ENCODE results near the gene GALNS. TPM values are rescaled to one million over a fixed set of nuclear protein-coding genes. Genes with fewer than 3 reads are reported as not detected.

The GALNS gene
- total and polyA plus RNA-seq, 9 donors, result 14.0 to 40.4 (median 21.6) TPM

- WGBS, 3 donors, result 86 to 90% (median 88%) methylated on average over 8 to 9 of the region's 9 CpGs
- H3K27me3 ChIP-seq, result no peaks in the 10 kb centered on the region
- no peak for DNase-seq
- intact Hi-C loops (cut with DNase I), result no loop called here
- H3K4me1 ChIP-seq (ENCODE audit: insufficient read depth), result peaks cover 24% of the 10 kb centered on the region
- H3K9me3 ChIP-seq, result no peaks in the 10 kb centered on the region
- no peaks in the 10 kb centered on the region for H3K36me3 ChIP-seq
- H3K27ac ChIP-seq, result no peak overlapping the region
- no peak overlapping the region for H3K4me3 ChIP-seq
- no peak for TF ChIP-seq POLR2A (IDR thresholded peaks at IDR 0.05)
- TF ChIP-seq EP300 (IDR thresholded peaks at IDR 0.05), result no peak
- no peak for TF ChIP-seq CTCF (IDR thresholded peaks at IDR 0.05)
These were observed 91.8 kb downstream of the GALNS start for GRCh38 chr16:88764913-88765349.

- no peak for TF ChIP-seq EP300 (IDR thresholded peaks at IDR 0.05)
- no peak for TF ChIP-seq CTCF (IDR thresholded peaks at IDR 0.05)
- no peak for TF ChIP-seq POLR2A (IDR thresholded peaks at IDR 0.05)
- Histone ChIP-seq H3K36me3 (no peaks in the 10 kb centered on the region), H3K27me3 (no peaks in the 10 kb centered on the region), H3K27ac (no peak overlapping the region), H3K9me3 (no peaks in the 10 kb centered on the region), H3K4me1 (ENCODE audit: insufficient read depth) (peaks cover 23% of the 10 kb centered on the region), H3K4me3 (no peak overlapping the region)
- intact Hi-C loops (cut with DNase I), result no loop called here
- DNase-seq, result no peak
- WGBS, 3 donors, result 90 to 94% (median 92%) methylated on average over 19 of the region's 19 CpGs
These were observed 92.7 kb downstream of the GALNS start for GRCh38 chr16:88764080-88764479.

Other genes starting within 250 kb of the GALNS start
- gene IL17C, start 218.4 kb downstream of the GALNS start, total RNA-seq, result not detected
- not detected for gene IL17C, start 218.4 kb downstream of the GALNS start, polyA plus RNA-seq
- 100 to 1,000 TPM in 1 of 7 donors, 10 to 100 TPM in 6; 17.5 to 244 (median 63.0) TPM for gene CYBA, start 205.9 kb downstream of the GALNS start, total RNA-seq
- gene CYBA, start 205.9 kb downstream of the GALNS start, polyA plus RNA-seq, result 10 to 100 TPM in 1 of 2 donors, 1 to 10 TPM in 1; 6.5 to 51.5 TPM
- gene MVD, start 193.9 kb downstream of the GALNS start, total RNA-seq, result 100 to 1,000 TPM in 1 of 7 donors, 10 to 100 TPM in 5, 1 to 10 TPM in 1; 9.1 to 135 (median 20.9) TPM
- gene MVD, start 193.9 kb downstream of the GALNS start, polyA plus RNA-seq, result 10 to 100 TPM in 1 of 2 donors, 1 to 10 TPM in 1; 9.2 to 22.6 TPM
- gene SNAI3, start 170.4 kb downstream of the GALNS start, total RNA-seq, result 1 to 10 TPM in 1 of 7 donors, under 1 TPM in 3, not detected in 3; 0.12 to 1.0 (median 0.25) TPM
- gene SNAI3, start 170.4 kb downstream of the GALNS start, polyA plus RNA-seq, result under 1 TPM in 1 of 2 donors, not detected in 1; 0.28 TPM
- gene RNF166, start 150.5 kb downstream of the GALNS start, total RNA-seq, result 10 to 100 TPM; 17.3 to 26.5 (median 22.2) TPM
- 10 to 100 TPM in 1 of 2 donors, 1 to 10 TPM in 1; 4.7 to 14.0 TPM for gene RNF166, start 150.5 kb downstream of the GALNS start, polyA plus RNA-seq
- 10 to 100 TPM in 6 of 7 donors, 1 to 10 TPM in 1; 8.2 to 36.5 (median 20.5) TPM for gene CTU2, start 150.4 kb downstream of the GALNS start, total RNA-seq
- 10 to 100 TPM in 1 of 2 donors, under 1 TPM in 1; 0.45 to 12.9 TPM for gene CTU2, start 150.4 kb downstream of the GALNS start, polyA plus RNA-seq
- 10 to 100 TPM; 27.8 to 93.5 (median 49.1) TPM for gene PIEZO1, start 71.7 kb downstream of the GALNS start, total RNA-seq
- 10 to 100 TPM; 13.0 to 62.1 TPM for gene PIEZO1, start 71.7 kb downstream of the GALNS start, polyA plus RNA-seq
- gene CDT1, start 53.2 kb downstream of the GALNS start, total RNA-seq, result 1 to 10 TPM in 4 of 7 donors, under 1 TPM in 2, not detected in 1; 0.66 to 3.2 (median 1.5) TPM
- under 1 TPM; 0.18 to 0.56 TPM for gene CDT1, start 53.2 kb downstream of the GALNS start, polyA plus RNA-seq
- 100 to 1,000 TPM in 2 of 7 donors, 10 to 100 TPM in 5; 51.3 to 150 (median 74.1) TPM for gene APRT, start 45.0 kb downstream of the GALNS start, total RNA-seq
- 10 to 100 TPM; 12.7 to 76.9 TPM for gene APRT, start 45.0 kb downstream of the GALNS start, polyA plus RNA-seq
- gene TRAPPC2L, start 180 bp upstream of the GALNS start, total RNA-seq, result 10 to 100 TPM; 37.2 to 65.7 (median 56.3) TPM
- 100 to 1,000 TPM in 1 of 2 donors, 10 to 100 TPM in 1; 58.6 to 101 TPM for gene TRAPPC2L, start 180 bp upstream of the GALNS start, polyA plus RNA-seq
- gene PABPN1L, start 9.7 kb upstream of the GALNS start, total RNA-seq, result not detected
- gene PABPN1L, start 9.7 kb upstream of the GALNS start, polyA plus RNA-seq, result under 1 TPM in 1 of 2 donors, not detected in 1; 0.25 TPM
- 1 to 10 TPM in 3 of 7 donors, under 1 TPM in 3, not detected in 1; 0.53 to 2.8 (median 0.96) TPM for gene CBFA2T3, start 120.3 kb upstream of the GALNS start, total RNA-seq
- gene CBFA2T3, start 120.3 kb upstream of the GALNS start, polyA plus RNA-seq, result 1 to 10 TPM; 1.2 to 1.9 TPM
- gene ACSF3, start 236.9 kb upstream of the GALNS start, total RNA-seq, result 10 to 100 TPM; 16.2 to 40.9 (median 28.8) TPM
- gene ACSF3, start 236.9 kb upstream of the GALNS start, polyA plus RNA-seq, result 10 to 100 TPM; 20.1 to 22.9 TPM